ENCODE results near the gene ATXN10.

DNA sequence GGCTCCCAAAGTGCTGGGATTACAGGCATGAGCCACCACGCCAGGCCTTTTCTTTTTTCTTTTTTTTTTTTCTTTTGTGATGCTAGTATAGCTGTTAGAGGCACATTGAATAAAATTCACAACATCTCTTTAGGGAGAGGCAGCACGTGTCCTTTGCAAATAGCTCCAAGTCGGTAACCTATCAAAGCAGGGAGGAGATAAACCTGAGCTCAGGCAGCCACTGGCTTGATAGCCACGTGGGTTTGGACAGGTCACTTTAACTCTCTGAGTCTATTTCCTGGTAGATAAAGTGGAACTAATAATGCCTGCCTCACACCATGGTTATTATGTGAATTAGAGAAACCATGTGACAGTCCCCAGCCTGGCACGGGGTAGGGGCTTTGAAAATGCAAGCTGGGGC, 43.1 kb upstream of the ATXN10 start:
- TF ChIP-seq POLR2A (IDR thresholded peaks at IDR 0.05) = no peak
- no peak for TF ChIP-seq CTCF (IDR thresholded peaks at IDR 0.05)
